Transverse colon (tissue), 4 donors: ENCODE results near the gene CKAP5.

Experiments used
- POLR2A ChIP-seq: fragments of 450-650 bp; IDR thresholded peaks from one replicate; pipeline ENCODE4 v1.6.1; 2016; ENCODE audit warnings: antibody characterized with exemption, mild to moderate bottlenecking, moderate library complexity
- POLR2AphosphoS5 ChIP-seq, 3 donors: sonication (generic); formaldehyde crosslinking; IDR thresholded peaks; one replicate each; pipeline ENCODE4 v1.6.1; 2016; ENCODE audit warnings: antibody characterized with exemption in 3 of 3
- TF ChIP-seq, protein P1 (sequence below), 5 experiments: fragments of 200-600 bp in 3 of 5; fragments of 450-650 bp in 2 of 5; sonication (generic) in 3 of 5; IDR thresholded peaks; 1 replicate in 2 of 5; 2 replicates in 3 of 5; pipeline ENCODE4 v1.5.1; 2016 to 2017; ENCODE audit warnings: antibody characterized with exemption in 5 of 5, inconsistent platforms in 3 of 5, mild to moderate bottlenecking in 2 of 5, moderate library complexity in 1 of 5

GRCh38 chr11:46888636-46889035 lies 42.6 kb upstream of the CKAP5 start:
- TF ChIP-seq, protein P1, sequence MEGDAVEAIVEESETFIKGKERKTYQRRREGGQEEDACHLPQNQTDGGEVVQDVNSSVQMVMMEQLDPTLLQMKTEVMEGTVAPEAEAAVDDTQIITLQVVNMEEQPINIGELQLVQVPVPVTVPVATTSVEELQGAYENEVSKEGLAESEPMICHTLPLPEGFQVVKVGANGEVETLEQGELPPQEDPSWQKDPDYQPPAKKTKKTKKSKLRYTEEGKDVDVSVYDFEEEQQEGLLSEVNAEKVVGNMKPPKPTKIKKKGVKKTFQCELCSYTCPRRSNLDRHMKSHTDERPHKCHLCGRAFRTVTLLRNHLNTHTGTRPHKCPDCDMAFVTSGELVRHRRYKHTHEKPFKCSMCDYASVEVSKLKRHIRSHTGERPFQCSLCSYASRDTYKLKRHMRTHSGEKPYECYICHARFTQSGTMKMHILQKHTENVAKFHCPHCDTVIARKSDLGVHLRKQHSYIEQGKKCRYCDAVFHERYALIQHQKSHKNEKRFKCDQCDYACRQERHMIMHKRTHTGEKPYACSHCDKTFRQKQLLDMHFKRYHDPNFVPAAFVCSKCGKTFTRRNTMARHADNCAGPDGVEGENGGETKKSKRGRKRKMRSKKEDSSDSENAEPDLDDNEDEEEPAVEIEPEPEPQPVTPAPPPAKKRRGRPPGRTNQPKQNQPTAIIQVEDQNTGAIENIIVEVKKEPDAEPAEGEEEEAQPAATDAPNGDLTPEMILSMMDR (IDR thresholded peaks at IDR 0.05) = no peak
- TF ChIP-seq POLR2A (no peak), POLR2AphosphoS5 (IDR thresholded peaks at IDR 0.05) (no peak)
